BLaER1 (cell line): ENCODE measurements around the gene GNAI1.

Source experiments
- H3K27ac ChIP-seq: shearing (Covaris generic); formaldehyde crosslinking; 2 replicates; pipeline ENCODE4 v1.8.1; 2022
- H3K27me3 ChIP-seq: shearing (Covaris generic); formaldehyde crosslinking; 2 replicates; pipeline ENCODE4 v1.8.1; 2022
- H3K36me3 ChIP-seq: shearing (Covaris generic); formaldehyde crosslinking; 2 replicates; pipeline ENCODE4 v1.8.1; 2022
- H3K4me1 ChIP-seq: shearing (Covaris generic); formaldehyde crosslinking; 2 replicates; pipeline ENCODE4 v1.8.1; 2022
- H3K4me2 ChIP-seq: shearing (Covaris generic); formaldehyde crosslinking; 2 replicates; pipeline ENCODE4 v1.8.1; 2022
- H3K4me3 ChIP-seq: shearing (Covaris generic); formaldehyde crosslinking; 2 replicates; pipeline ENCODE4 v1.8.1; 2022
- H3K9ac ChIP-seq: shearing (Covaris generic); formaldehyde crosslinking; 2 replicates; pipeline ENCODE4 v1.8.1; 2022
- H3K9me3 ChIP-seq: shearing (Covaris generic); formaldehyde crosslinking; 2 replicates; pipeline ENCODE4 v1.8.1; 2022
- H4K20me1 ChIP-seq: shearing (Covaris generic); formaldehyde crosslinking; 2 replicates; pipeline ENCODE4 v1.8.1; 2022
- Cebpa-rat ChIP-seq: shearing (Covaris generic); IDR thresholded peaks from 2 replicates; pipeline ENCODE4 v1.8.1; 2022

The GNAI1 gene

GRCh38 chr7:80255656-80256055, 121.0 kb downstream of the GNAI1 start:
- Histone ChIP-seq H3K9me3 (no peaks in the 10 kb centered on the region), H3K4me1 (no peaks in the 10 kb centered on the region), H3K36me3 (no peaks in the 10 kb centered on the region), H3K27me3 (no peaks in the 10 kb centered on the region), H3K4me3 (no peak overlapping the region), H3K27ac (no peak overlapping the region), H3K4me2 (no peak overlapping the region), H3K9ac (no peak overlapping the region), H4K20me1 (no peaks in the 10 kb centered on the region)
- TF ChIP-seq Cebpa-rat, result no peak

GRCh38 chr7:80257756-80258155, 123.1 kb downstream of the GNAI1 start:
- H4K20me1 ChIP-seq, result no peaks in the 10 kb centered on the region
- H3K9me3 ChIP-seq, result no peaks in the 10 kb centered on the region
- no peak overlapping the region for H3K9ac ChIP-seq
- no peaks in the 10 kb centered on the region for H3K4me1 ChIP-seq
- H3K4me3 ChIP-seq, result no peak overlapping the region
- no peak for TF ChIP-seq Cebpa-rat
- H3K4me2 ChIP-seq, result no peak overlapping the region
- H3K27ac ChIP-seq, result no peak overlapping the region
- no peaks in the 10 kb centered on the region for H3K27me3 ChIP-seq
- no peaks in the 10 kb centered on the region for H3K36me3 ChIP-seq

- no peaks in the 10 kb centered on the region for H4K20me1 ChIP-seq
- H3K4me3 ChIP-seq, result no peak overlapping the region
- H3K27me3 ChIP-seq, result no peaks in the 10 kb centered on the region
- no peaks in the 10 kb centered on the region for H3K4me1 ChIP-seq
- H3K9ac ChIP-seq, result no peak overlapping the region
- no peak for TF ChIP-seq Cebpa-rat
- H3K4me2 ChIP-seq, result no peak overlapping the region
- H3K27ac ChIP-seq, result no peak overlapping the region
- no peaks in the 10 kb centered on the region for H3K36me3 ChIP-seq
- H3K9me3 ChIP-seq, result no peaks in the 10 kb centered on the region
These were observed 126.0 kb downstream of the GNAI1 start for GRCh38 chr7:80260606-80261005.

GRCh38 chr7:80263333-80263732, 128.7 kb downstream of the GNAI1 start:
- Histone ChIP-seq H3K27ac (no peak overlapping the region), H3K36me3 (no peaks in the 10 kb centered on the region), H3K9me3 (no peaks in the 10 kb centered on the region), H3K4me3 (no peak overlapping the region), H4K20me1 (no peaks in the 10 kb centered on the region), H3K27me3 (no peaks in the 10 kb centered on the region), H3K9ac (no peak overlapping the region), H3K4me1 (no peaks in the 10 kb centered on the region), H3K4me2 (no peak overlapping the region)
- TF ChIP-seq Cebpa-rat, result no peak

- Histone ChIP-seq H3K9me3 (no peaks in the 10 kb centered on the region), H3K9ac (no peak overlapping the region), H3K27me3 (no peaks in the 10 kb centered on the region), H3K4me1 (no peaks in the 10 kb centered on the region), H3K4me3 (no peak overlapping the region), H3K36me3 (no peaks in the 10 kb centered on the region), H4K20me1 (no peaks in the 10 kb centered on the region), H3K4me2 (no peak overlapping the region), H3K27ac (no peak overlapping the region)
- no peak for TF ChIP-seq Cebpa-rat
These were observed 129.2 kb downstream of the GNAI1 start for GRCh38 chr7:80263821-80264220.

- H3K27me3 ChIP-seq, result no peaks in the 10 kb centered on the region
- H3K4me1 ChIP-seq, result no peaks in the 10 kb centered on the region
- H3K9me3 ChIP-seq, result no peaks in the 10 kb centered on the region
- no peaks in the 10 kb centered on the region for H4K20me1 ChIP-seq
- no peak overlapping the region for H3K4me2 ChIP-seq
- H3K36me3 ChIP-seq, result no peaks in the 10 kb centered on the region
- no peak overlapping the region for H3K4me3 ChIP-seq
- TF ChIP-seq Cebpa-rat, result no peak
- H3K9ac ChIP-seq, result no peak overlapping the region
- no peak overlapping the region for H3K27ac ChIP-seq
These were observed 130.3 kb downstream of the GNAI1 start for GRCh38 chr7:80264769-80265495.

- Histone ChIP-seq H3K9ac (no peak overlapping the region), H4K20me1 (no peaks in the 10 kb centered on the region), H3K27ac (no peak overlapping the region), H3K9me3 (no peaks in the 10 kb centered on the region), H3K36me3 (no peaks in the 10 kb centered on the region), H3K27me3 (no peaks in the 10 kb centered on the region), H3K4me1 (no peaks in the 10 kb centered on the region), H3K4me3 (no peak overlapping the region), H3K4me2 (no peak overlapping the region)
- TF ChIP-seq Cebpa-rat, result no peak
These were observed 138.1 kb downstream of the GNAI1 start for GRCh38 chr7:80272560-80273239.

- Histone ChIP-seq H3K9me3 (no peaks in the 10 kb centered on the region), H3K27ac (no peak overlapping the region), H3K4me1 (no peaks in the 10 kb centered on the region), H3K36me3 (no peaks in the 10 kb centered on the region), H3K9ac (no peak overlapping the region), H3K27me3 (no peaks in the 10 kb centered on the region), H4K20me1 (no peaks in the 10 kb centered on the region), H3K4me2 (no peak overlapping the region), H3K4me3 (no peak overlapping the region)
- TF ChIP-seq Cebpa-rat, result no peak
These were observed 138.7 kb downstream of the GNAI1 start for GRCh38 chr7:80273327-80273726.

- no peak overlapping the region for H3K4me2 ChIP-seq
- H4K20me1 ChIP-seq, result no peaks in the 10 kb centered on the region
- H3K27ac ChIP-seq, result no peak overlapping the region
- no peaks in the 10 kb centered on the region for H3K4me1 ChIP-seq
- H3K36me3 ChIP-seq, result no peaks in the 10 kb centered on the region
- TF ChIP-seq Cebpa-rat, result no peak
- H3K27me3 ChIP-seq, result no peaks in the 10 kb centered on the region
- H3K9ac ChIP-seq, result no peak overlapping the region
- H3K4me3 ChIP-seq, result no peak overlapping the region
- H3K9me3 ChIP-seq, result no peaks in the 10 kb centered on the region
These were observed 140.6 kb downstream of the GNAI1 start for GRCh38 chr7:80275192-80275605.
